ENCODE results near the gene TRABD2B. TPM values are rescaled to one million over a fixed set of nuclear protein-coding genes. Genes with fewer than 3 reads are reported as not detected.
A peak's percentile ranks its signal among the peaks of the same experiment; 100 is the strongest.

The TRABD2B gene
- total and polyA plus RNA-seq, 2 of the 13 experiments (the other 11 are each of a cell fraction or from before 2014, with no cell fraction given) = 0.04 TPM; not detected in 1

DNA sequence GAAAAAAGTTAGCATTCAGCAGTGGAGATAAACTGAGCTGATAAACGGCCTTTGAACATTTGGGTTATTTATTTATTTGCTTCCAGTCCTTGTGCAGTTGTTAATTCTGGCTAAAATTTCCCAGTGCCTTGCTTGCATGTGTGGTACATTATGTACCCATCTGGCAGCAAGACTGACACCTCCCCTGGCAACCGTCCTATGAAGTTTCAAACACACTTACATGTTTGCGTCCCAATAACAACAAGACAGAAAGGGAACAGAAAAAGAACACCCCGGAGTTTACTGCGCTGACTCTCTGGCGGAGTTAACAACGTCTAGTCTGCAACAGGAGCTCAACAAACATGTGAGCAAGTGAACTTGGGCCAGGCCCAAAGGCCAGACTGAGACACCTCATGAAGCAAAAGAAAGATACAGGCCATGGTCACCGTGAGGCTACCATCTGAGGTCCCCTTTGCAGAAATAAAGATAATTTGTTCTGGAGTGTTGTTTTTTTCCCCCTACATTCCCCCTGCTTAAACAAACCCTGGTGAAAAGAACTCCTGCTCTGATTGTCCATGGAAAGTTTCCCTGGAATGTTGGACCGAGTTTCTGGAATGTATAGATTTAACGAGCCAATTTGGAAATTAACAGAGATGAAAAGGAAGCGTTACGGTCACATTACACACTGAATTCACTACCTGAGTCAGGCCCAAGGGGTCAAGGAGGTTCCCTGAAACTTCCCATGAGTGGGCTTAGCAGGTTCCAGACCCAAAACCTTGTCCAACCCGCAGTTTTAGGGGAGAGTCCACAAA is 33.4 kb downstream of the TRABD2B start (continued):
- TF ChIP-seq AGO1 (IDR thresholded peaks at IDR 0.05; ENCODE audit: low read depth, low read length, poor library complexity, severe bottlenecking) (no peak), IKZF1 (IDR thresholded peaks at IDR 0.05) (no peak), SKI (IDR thresholded peaks at IDR 0.05; ENCODE audit: partially characterized antibody) (no peak), TEAD3 (CRISPR knock-in tag; optimal IDR thresholded peaks at IDR 0.05; ENCODE audit: borderline replicate concordance) (peak; percentile 52), ZNF354B (CRISPR knock-in tag; IDR thresholded peaks at IDR 0.05) (no peak), RNF2 (conservative IDR thresholded peaks at IDR 0.05; ENCODE audit: low read depth) (no peak), ZNF530 (CRISPR knock-in tag; IDR thresholded peaks at IDR 0.05; ENCODE audit: low read depth) (no peak), ZNF629 (CRISPR knock-in tag; conservative IDR thresholded peaks at IDR 0.05) (peak; percentile 43), MAFK (conservative IDR thresholded peaks at IDR 0.05 in 1 of 2, IDR thresholded peaks at IDR 0.05 in 1 of 2; ENCODE audit: low read length in 2 of 2) (0 out of 4 replicates have a peak, but pooled peaks of 1 of the 2 experiments have one; percentile 13), ZNF790 (CRISPR knock-in tag; IDR thresholded peaks at IDR 0.05; ENCODE audit: borderline replicate concordance) (no peak), ZNF569 (CRISPR knock-in tag; IDR thresholded peaks at IDR 0.05; ENCODE audit: borderline replicate concordance) (no peak), HCFC1 (IDR thresholded peaks at IDR 0.05; ENCODE audit: low read depth, low read length) (no peak)
- TF ChIP-seq, protein P1, sequence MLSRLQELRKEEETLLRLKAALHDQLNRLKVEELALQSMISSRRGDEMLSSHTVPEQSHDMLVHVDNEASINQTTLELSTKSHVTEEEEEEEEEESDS (CRISPR knock-in tag; IDR thresholded peaks at IDR 0.05; ENCODE audit: borderline replicate concordance) = no peak
